ENCODE measurements around the gene C1QL1.

The C1QL1 gene

GRCh38 chr17:45003877-45004276, 35.8 kb upstream of the C1QL1 start:
- no peak for ATAC-seq (ENCODE audit: insufficient read depth, low read depth)
- H3K27me3 ChIP-seq (ENCODE audit: insufficient read depth, low read length, poor library complexity): peaks cover 2% of the 10 kb centered on the region
- H3K4me3 ChIP-seq (ENCODE audit: low read depth in 1 of 2, low read length in 2 of 2): no peak overlapping the region
- H4K20me1 ChIP-seq (ENCODE audit: insufficient read depth, low read length): no peaks in the 10 kb centered on the region
- no peaks in the 10 kb centered on the region for H3K9me3 ChIP-seq (ENCODE audit: insufficient read depth, low read length, severe bottlenecking)
- 0 out of 2 replicates have a peak, but pooled peaks cover 2% of the 10 kb centered on the region for H3K4me1 ChIP-seq (ENCODE audit: insufficient read depth, low read length)
- no peak overlapping the region for H2AFZ ChIP-seq (ENCODE audit: low read depth, low read length)
- DNase-seq: no peak
- no peak overlapping the region for H3K27ac ChIP-seq (ENCODE audit: low read length)
- H3K79me2 ChIP-seq (ENCODE audit: insufficient read depth, low read length): no peaks in the 10 kb centered on the region
- H3K9ac ChIP-seq (ENCODE audit: low read depth, low read length): no peak overlapping the region
- no peak for TF ChIP-seq EZH2 (IDR thresholded peaks at IDR 0.05; ENCODE audit: borderline replicate concordance, low read depth, low read length, severe bottlenecking)
- TF ChIP-seq CTCF (IDR thresholded peaks at IDR 0.05; ENCODE audit: borderline replicate concordance, extremely low read depth, low read length, poor library complexity, severe bottlenecking): no peak
- H3K4me2 ChIP-seq (ENCODE audit: insufficient read depth, low read length): no peak overlapping the region
- H3K36me3 ChIP-seq (ENCODE audit: insufficient read depth, low read length): no peaks in the 10 kb centered on the region

GRCh38 chr17:45001310-45001709, 33.2 kb upstream of the C1QL1 start:
- Histone ChIP-seq H3K36me3 (ENCODE audit: insufficient read depth, low read length) (no peaks in the 10 kb centered on the region), H3K4me1 (ENCODE audit: insufficient read depth, low read length) (peaks cover 6% of the 10 kb centered on the region; the same call in 1 of the 2 replicates), H3K9ac (ENCODE audit: low read depth, low read length) (no peak overlapping the region), H3K4me2 (ENCODE audit: insufficient read depth, low read length) (no peak overlapping the region), H2AFZ (ENCODE audit: low read depth, low read length) (no peak overlapping the region), H3K27me3 (ENCODE audit: insufficient read depth, low read length, poor library complexity) (peaks cover 2% of the 10 kb centered on the region), H3K9me3 (ENCODE audit: insufficient read depth, low read length, severe bottlenecking) (no peaks in the 10 kb centered on the region), H3K4me3 (ENCODE audit: low read depth in 1 of 2, low read length in 2 of 2) (no peak overlapping the region), H3K27ac (ENCODE audit: low read length) (no peak overlapping the region), H4K20me1 (ENCODE audit: insufficient read depth, low read length) (no peaks in the 10 kb centered on the region), H3K79me2 (ENCODE audit: insufficient read depth, low read length) (no peaks in the 10 kb centered on the region)
- no peak for TF ChIP-seq CTCF (IDR thresholded peaks at IDR 0.05; ENCODE audit: borderline replicate concordance, extremely low read depth, low read length, poor library complexity, severe bottlenecking)
- no peak for TF ChIP-seq EZH2 (IDR thresholded peaks at IDR 0.05; ENCODE audit: borderline replicate concordance, low read depth, low read length, severe bottlenecking)
- no peak for ATAC-seq (ENCODE audit: insufficient read depth, low read depth)
- no peak for DNase-seq

- H3K4me2 ChIP-seq (ENCODE audit: insufficient read depth, low read length): no peak overlapping the region
- TF ChIP-seq CTCF (IDR thresholded peaks at IDR 0.05; ENCODE audit: borderline replicate concordance, extremely low read depth, low read length, poor library complexity, severe bottlenecking) (no peak), EZH2 (IDR thresholded peaks at IDR 0.05; ENCODE audit: borderline replicate concordance, low read depth, low read length, severe bottlenecking) (no peak)
- no peak for ATAC-seq (ENCODE audit: insufficient read depth, low read depth)
- no peak overlapping the region for H2AFZ ChIP-seq (ENCODE audit: low read depth, low read length)
- no peak overlapping the region for H3K4me3 ChIP-seq (ENCODE audit: low read depth in 1 of 2, low read length in 2 of 2)
- no peaks in the 10 kb centered on the region for H3K79me2 ChIP-seq (ENCODE audit: insufficient read depth, low read length)
- no peaks in the 10 kb centered on the region for H3K36me3 ChIP-seq (ENCODE audit: insufficient read depth, low read length)
- H3K27ac ChIP-seq (ENCODE audit: low read length): no peak overlapping the region
- H3K4me1 ChIP-seq (ENCODE audit: insufficient read depth, low read length): peaks cover 6% of the 10 kb centered on the region; the same call in 1 of the 2 replicates
- peaks cover 2% of the 10 kb centered on the region for H3K27me3 ChIP-seq (ENCODE audit: insufficient read depth, low read length, poor library complexity)
- H3K9me3 ChIP-seq (ENCODE audit: insufficient read depth, low read length, severe bottlenecking): no peaks in the 10 kb centered on the region
- no peaks in the 10 kb centered on the region for H4K20me1 ChIP-seq (ENCODE audit: insufficient read depth, low read length)
- H3K9ac ChIP-seq (ENCODE audit: low read depth, low read length): no peak overlapping the region
- DNase-seq: no peak
Observed at GRCh38 chr17:44999433-44999832, 31.3 kb upstream of the C1QL1 start.

- DNase-seq: peak; percentile 53
- peaks cover 6% of the 10 kb centered on the region; the same call in 1 of the 2 replicates for H3K4me1 ChIP-seq (ENCODE audit: insufficient read depth, low read length)
- TF ChIP-seq CTCF (IDR thresholded peaks at IDR 0.05; ENCODE audit: borderline replicate concordance, extremely low read depth, low read length, poor library complexity, severe bottlenecking): no peak
- no peak for TF ChIP-seq EZH2 (IDR thresholded peaks at IDR 0.05; ENCODE audit: borderline replicate concordance, low read depth, low read length, severe bottlenecking)
- H3K9me3 ChIP-seq (ENCODE audit: insufficient read depth, low read length, severe bottlenecking): no peaks in the 10 kb centered on the region
- H3K4me2 ChIP-seq (ENCODE audit: insufficient read depth, low read length): no peak overlapping the region
- H3K4me3 ChIP-seq (ENCODE audit: low read depth in 1 of 2, low read length in 2 of 2): no peak overlapping the region
- H2AFZ ChIP-seq (ENCODE audit: low read depth, low read length): no peak overlapping the region
- no peak overlapping the region for H3K9ac ChIP-seq (ENCODE audit: low read depth, low read length)
- no peak overlapping the region for H3K27ac ChIP-seq (ENCODE audit: low read length)
- H3K27me3 ChIP-seq (ENCODE audit: insufficient read depth, low read length, poor library complexity): no peaks in the 10 kb centered on the region
- no peaks in the 10 kb centered on the region for H3K36me3 ChIP-seq (ENCODE audit: insufficient read depth, low read length)
- H3K79me2 ChIP-seq (ENCODE audit: insufficient read depth, low read length): no peaks in the 10 kb centered on the region
- ATAC-seq (ENCODE audit: insufficient read depth, low read depth): peak; percentile 91
- H4K20me1 ChIP-seq (ENCODE audit: insufficient read depth, low read length): no peaks in the 10 kb centered on the region
Observed at GRCh38 chr17:44998646-44999045, 30.5 kb upstream of the C1QL1 start.
